HTR-8/SVneo (cell line): ENCODE results near the gene GTPBP4.
"Not testable (repeated sequence)": the region's sequence is repeated elsewhere in the genome, so short reads cannot be mapped to it uniquely, and the experiment has no call there.

Experiments used
- DNase-seq: peaks from one replicate; pipeline ENCODE4 v3.0.0; 2011; ENCODE audit warnings: low spot score, mixed read lengths; ENCODE audit not compliant: insufficient read length
- FAIRE-seq: peaks from 2 replicates; lab custom pipeline; 2011; peaks lifted over from hg19 to GRCh38; lab: Jason Lieb, UNC

Gene GTPBP4

DNA sequence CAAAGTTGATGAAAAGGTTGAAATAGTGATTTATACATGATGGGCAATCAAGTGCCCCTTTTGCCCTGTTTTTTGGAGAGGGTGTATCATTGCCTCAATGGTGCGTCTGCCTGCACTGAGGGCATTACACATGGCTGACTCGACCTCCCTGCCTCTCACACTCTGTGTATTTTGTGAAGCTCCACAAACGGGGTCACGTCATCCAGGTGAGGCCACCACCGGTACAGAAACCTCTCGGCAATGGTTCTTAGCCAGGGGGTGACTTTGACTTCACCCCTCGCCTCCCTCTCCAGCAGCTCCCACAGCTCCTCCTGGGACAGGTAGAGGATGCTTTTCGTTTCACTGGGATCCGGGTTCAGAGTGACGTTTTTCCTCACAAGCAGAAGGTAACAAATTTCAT is 31.1 kb downstream of the GTPBP4 start:
- DNase-seq (no peak), FAIRE-seq (no peak)

DNA sequence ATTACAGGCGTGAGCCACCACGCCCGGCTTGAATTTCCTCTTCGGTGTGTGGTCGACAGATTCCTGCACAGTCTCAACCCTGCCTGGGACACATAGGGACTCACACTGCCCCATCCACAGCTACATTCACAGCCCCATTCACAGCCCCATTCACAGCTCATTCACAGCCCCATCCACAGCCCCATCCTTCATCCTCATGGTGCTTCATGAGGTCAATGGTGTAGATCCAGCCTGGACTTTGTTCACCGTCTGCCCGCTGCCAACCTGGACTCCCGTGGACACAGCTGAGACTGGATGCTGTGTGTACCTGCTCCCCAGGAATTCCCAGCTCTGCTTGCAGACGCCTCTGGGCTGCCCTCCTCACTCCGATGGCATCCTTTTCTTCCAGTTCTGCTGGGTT is 32.2 kb downstream of the GTPBP4 start:
- no peak for DNase-seq
- no peak for FAIRE-seq

- no peak for FAIRE-seq
- DNase-seq, result no peak
Observed at GRCh38 chr10:1020958-1021357, 32.7 kb downstream of the GTPBP4 start.

GRCh38 chr10:1022413-1022812 is 34.2 kb downstream of the GTPBP4 start:
- FAIRE-seq (no peak), DNase-seq (no peak)

DNA sequence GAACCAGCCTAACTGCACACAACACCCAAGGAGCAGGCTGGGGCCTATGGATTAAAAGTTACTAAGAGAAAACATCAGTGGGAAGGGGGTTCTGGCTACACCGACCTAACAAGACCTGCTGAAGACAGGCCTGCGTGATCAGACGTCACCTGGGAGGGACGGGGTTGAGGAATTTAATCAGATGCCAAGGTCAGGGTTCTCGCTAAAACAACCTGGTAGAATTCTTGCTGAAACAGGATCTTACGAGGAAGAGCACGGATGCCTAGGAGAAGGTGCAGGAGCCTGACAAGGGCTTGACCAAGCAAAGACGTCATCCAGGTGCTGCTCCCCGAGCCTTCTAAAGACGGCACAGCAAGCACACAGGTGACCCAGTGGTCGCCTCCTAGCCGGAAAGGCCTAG is 35.9 kb downstream of the GTPBP4 start:
- FAIRE-seq (no peak), DNase-seq (no peak)

DNA sequence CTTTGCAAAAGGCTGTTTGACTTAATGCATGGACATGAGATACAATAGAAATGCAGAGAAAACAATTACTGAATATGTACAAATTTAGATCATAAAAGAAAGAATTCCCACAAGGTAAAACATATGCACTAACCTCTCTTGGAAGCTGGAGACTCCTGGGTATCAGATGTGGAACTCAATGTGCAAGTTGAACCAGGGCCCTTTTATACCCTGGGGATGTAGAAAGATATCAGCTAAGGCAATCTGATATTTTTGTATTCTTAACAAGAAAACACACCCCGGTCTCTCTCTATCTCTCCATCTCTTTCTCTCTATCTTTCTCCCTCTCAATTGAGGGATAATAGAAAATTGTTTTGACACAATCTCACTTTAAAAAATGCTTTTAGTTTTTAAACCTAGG is 37.4 kb downstream of the GTPBP4 start, which contains the start of gene IDI2:
IDI2 (minus strand) TSS at position 177 of the 400 bp plus-strand sequence. CDS start 1,136 bp downstream, outside the sequence.
- FAIRE-seq (no peak), DNase-seq (no peak)

- FAIRE-seq, result no peak
- no peak for DNase-seq
Observed at GRCh38 chr10:1026578-1026977, 38.3 kb downstream of the GTPBP4 start.

DNA sequence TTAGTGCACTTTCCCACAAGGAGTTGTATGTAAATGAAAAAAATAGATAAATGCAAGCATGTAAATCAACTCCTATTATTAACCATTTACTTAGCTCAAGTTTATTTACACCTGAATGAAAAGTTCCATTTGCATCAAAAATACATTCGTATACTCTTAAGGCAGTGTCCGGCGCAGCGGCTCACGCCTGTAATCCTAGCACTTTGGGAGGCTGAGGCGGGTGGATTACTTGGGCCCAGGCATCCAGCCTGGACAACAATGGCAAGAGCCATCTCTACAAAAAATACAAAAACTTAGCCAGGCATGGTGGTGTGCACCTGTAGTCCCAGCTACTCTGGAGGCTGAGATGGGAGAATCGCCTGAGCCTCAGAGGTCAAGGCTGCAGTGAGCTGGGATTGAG is 41.6 kb downstream of the GTPBP4 start:
- no peak for DNase-seq
- FAIRE-seq, result no peak

- no peak for DNase-seq
- no peak for FAIRE-seq
Observed at GRCh38 chr10:1033601-1034000, 45.4 kb downstream of the GTPBP4 start.

DNA sequence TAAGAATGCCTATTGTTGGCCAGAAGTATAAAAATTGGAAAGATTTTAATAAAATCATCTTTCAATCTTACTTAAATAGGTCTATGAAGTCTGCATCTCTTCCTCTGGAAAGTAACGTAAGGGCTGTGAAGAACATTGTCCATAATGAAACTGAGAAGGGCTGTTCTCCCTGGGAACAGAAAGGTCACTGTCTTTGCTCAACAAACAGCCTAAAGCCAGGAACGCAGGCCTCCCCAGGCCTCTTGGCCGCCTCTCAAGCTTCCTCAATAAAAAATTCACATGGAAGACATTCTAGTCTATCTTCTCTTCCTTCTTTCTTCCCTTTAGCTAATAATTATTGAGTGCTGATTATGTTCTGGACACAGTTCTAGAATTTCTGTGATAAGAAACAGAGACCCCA is 46.5 kb downstream of the GTPBP4 start:
- no peak for DNase-seq
- FAIRE-seq, result no peak

DNA sequence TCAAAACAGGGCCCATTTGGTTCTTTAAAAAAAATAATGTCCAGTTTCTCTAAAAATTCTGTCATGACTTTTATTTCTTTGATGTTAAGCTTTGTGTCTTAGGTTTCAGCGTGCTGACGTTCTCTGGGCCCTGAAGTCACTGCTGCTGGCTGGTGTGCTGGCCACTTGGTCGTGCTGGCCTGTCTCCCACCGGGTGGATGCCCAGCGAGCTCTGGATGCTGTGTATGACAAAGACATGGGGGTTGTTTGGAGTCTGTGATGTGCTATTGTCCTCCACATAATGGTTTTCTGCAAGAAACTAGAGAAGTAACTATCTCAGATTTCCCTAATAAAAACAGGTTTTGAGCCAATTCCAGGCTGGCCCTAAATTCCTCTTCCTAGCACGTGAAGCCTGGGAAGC is 47.0 kb downstream of the GTPBP4 start:
- FAIRE-seq, result no peak
- no peak for DNase-seq

DNA sequence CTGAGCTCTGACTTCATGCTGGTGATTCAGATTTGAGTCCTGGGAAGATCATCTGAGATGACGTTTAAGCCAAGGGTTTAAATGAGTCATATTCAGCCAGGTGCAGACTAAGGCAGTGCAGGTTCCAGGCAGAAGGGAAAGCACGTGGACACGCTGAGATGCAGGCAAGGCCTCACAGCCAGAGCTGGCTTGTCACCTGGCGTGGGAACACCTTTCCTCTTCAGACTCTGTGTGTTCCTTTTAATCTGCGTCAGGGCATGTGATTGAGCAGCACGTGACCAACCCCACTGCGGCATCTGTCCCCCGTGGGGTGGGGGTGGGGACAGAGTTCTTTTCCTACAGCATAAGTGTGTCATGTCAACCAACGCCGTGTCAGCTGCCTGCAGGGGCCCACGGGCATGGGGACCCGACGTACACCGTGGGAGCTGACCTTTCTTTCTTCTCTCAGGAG is 48.1 kb downstream of the GTPBP4 start:
- FAIRE-seq (no peak), DNase-seq (no peak)

- FAIRE-seq (no peak), DNase-seq (no peak)
Observed at GRCh38 chr10:1037098-1037497, 48.9 kb downstream of the GTPBP4 start.

- FAIRE-seq, DNase-seq: not testable (repeated sequence)
Observed at GRCh38 chr10:1038769-1039168, 50.5 kb downstream of the GTPBP4 start.

DNA sequence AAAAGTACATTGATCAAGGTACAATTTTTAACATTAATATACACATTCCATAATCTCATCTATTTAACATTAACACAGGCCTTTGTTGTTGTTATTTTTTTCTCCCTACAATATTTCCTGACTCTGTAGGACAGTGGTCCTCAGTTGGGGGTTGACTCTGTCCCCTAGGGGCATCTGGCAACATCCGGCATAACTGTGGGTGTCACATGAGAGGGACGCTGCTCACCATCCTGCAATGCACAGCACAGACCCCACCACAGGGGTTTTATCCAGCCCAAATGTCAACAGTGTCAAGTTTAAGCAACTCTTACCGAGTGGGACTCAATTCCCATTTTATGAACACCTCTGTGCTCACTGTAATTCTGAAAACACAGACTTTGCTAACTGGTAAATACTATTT is 51.9 kb downstream of the GTPBP4 start:
- FAIRE-seq (no peak), DNase-seq (no peak)

- no peak for FAIRE-seq
- no peak for DNase-seq
Observed at GRCh38 chr10:1041514-1041913, 53.3 kb downstream of the GTPBP4 start.

- DNase-seq, result no peak
- no peak for FAIRE-seq
Observed at GRCh38 chr10:1043532-1043995, 55.3 kb downstream of the GTPBP4 start.

- DNase-seq (no peak), FAIRE-seq (no peak)
Observed at GRCh38 chr10:1044146-1044545, 55.9 kb downstream of the GTPBP4 start.

DNA sequence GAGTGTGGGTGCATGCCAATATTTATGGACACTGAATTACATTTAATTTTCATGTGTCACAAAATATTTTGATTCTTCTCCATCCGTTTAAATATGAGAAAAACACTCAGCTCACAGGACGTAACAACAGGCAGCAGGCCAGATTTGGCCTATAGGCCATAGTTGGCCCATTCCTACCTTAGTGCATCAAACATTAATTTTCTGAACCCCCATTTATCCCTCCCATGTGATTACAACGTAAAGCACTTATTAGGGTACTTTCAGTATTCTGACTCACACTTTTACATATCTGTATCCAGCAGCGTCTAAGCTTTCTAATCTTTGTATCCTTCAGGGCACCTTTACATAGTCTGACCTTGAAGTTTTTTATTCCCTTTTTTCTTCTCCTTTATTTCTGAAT is 56.7 kb downstream of the GTPBP4 start:
- no peak for FAIRE-seq
- DNase-seq, result no peak

DNA sequence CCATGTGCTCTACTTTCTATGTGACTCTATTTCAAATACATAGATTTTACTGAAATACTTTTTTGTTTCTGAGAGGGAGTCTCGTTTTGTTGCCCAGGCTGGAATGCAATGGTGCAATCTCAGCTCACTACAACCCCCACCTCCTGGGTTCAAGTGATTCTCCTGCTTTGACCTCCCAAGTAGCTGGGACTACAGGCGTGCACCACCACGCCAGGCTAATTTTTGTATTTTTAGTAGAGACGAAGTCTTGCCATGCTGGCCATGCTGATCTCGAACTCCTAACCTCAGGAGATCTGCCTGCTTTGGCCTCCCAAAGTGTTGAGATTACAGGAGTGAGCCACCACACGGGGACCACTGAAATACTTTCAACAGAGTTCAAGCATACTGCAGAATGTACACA is 57.2 kb downstream of the GTPBP4 start:
- DNase-seq, result no peak
- FAIRE-seq, result no peak

- FAIRE-seq, result no peak
- no peak for DNase-seq
Observed at GRCh38 chr10:1047937-1048336, 59.7 kb downstream of the GTPBP4 start.

DNA sequence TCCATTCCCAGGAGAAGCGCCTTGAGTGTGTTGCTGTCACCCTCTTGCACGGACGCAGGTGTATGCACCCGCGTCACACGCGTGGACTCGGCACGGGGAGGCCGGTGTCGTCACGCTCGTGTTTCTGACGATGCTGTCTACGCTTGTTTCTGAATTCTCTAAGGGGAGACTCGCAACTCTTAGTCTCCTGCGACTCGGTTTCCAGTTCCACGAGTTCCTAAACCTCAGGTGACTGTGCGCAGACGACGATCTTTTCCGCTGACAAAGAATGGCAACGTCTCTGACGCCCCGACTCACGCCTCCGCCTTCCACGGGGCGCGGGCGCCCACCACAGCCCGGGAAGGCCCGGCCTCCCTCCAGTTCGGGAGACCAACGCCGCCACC is 60.1 kb downstream of the GTPBP4 start:
- no peak for FAIRE-seq
- DNase-seq, result no peak
